Measurements from ENCODE around the gene NOS3. TPM values are rescaled to one million over a fixed set of nuclear protein-coding genes. Genes with fewer than 3 reads are reported as not detected.

The NOS3 gene
- total and polyA plus RNA-seq, 2 of the 13 experiments (the other 11 are each of a cell fraction or from before 2014, with no cell fraction given) = 3.7 to 7.5 TPM

DNA sequence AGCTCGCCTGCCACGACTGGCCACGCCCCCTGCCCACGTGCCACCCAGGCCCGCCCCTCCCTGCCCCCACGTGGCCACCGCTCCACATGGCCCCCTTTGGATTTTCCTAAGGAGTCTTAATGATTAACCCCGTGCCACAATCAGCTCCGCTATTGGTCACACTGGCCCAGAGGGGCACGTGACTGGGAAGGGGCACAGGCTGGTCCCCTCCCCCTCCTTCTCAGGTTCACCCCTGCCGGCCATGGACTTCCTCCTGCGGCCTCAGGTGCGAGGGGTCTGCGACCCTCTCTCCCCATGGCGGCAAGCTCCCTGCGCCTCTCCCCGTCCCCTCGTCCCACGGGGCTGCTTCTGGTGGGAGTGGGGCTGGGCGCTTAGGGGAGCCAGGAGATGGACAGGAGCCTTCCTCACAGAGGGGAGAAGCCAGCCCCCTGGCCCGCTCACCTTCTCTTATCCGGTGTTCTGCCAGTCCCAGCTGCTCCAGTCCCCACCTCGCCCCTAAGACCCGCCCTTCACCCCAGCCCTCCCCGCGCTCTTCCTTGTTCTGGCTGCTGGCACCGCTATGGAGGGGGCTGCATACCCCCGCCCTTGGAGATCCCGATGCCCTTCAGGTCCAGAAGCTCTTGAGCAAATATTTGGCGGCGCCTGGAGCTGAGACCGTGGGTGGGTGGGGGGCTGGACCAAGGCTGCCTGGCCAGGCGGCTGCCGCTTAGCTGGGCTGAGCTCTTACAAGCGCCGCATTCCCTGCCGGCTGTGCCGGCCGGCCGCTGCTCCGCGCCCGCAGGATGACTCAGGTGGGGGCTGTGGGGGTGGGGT lies 71.8 kb downstream of the NOS3 start (continued):
- TF ChIP-seq ZC3H13 (CRISPR knock-in tag; IDR thresholded peaks at IDR 0.05) (no peak), ZBTB3 (CRISPR knock-in tag; IDR thresholded peaks at IDR 0.05; ENCODE audit: borderline replicate concordance, low read depth) (no peak), HDAC6 (IDR thresholded peaks at IDR 0.05; ENCODE audit: low read depth, low read length) (no peak), ZNF713 (CRISPR knock-in tag; IDR thresholded peaks at IDR 0.05) (no peak), RXRB (CRISPR knock-in tag; IDR thresholded peaks at IDR 0.05; ENCODE audit: borderline replicate concordance) (no peak), MYC (CRISPR knock-in tag; IDR thresholded peaks at IDR 0.05; ENCODE audit: borderline replicate concordance) (peak; percentile 88), HMGA1 (CRISPR knock-in tag; conservative IDR thresholded peaks at IDR 0.05) (no peak), ATF6 (CRISPR knock-in tag; conservative IDR thresholded peaks at IDR 0.05) (no peak), MED13 (CRISPR knock-in tag; IDR thresholded peaks at IDR 0.05) (peak; percentile 45; the same call in 1 of the 2 replicates), ZNF180 (CRISPR knock-in tag; IDR thresholded peaks at IDR 0.05; ENCODE audit: borderline replicate concordance, low read depth) (no peak), SMARCE1 (IDR thresholded peaks at IDR 0.05; ENCODE audit: borderline replicate concordance) (no peak)
- TF ChIP-seq, protein P1, sequence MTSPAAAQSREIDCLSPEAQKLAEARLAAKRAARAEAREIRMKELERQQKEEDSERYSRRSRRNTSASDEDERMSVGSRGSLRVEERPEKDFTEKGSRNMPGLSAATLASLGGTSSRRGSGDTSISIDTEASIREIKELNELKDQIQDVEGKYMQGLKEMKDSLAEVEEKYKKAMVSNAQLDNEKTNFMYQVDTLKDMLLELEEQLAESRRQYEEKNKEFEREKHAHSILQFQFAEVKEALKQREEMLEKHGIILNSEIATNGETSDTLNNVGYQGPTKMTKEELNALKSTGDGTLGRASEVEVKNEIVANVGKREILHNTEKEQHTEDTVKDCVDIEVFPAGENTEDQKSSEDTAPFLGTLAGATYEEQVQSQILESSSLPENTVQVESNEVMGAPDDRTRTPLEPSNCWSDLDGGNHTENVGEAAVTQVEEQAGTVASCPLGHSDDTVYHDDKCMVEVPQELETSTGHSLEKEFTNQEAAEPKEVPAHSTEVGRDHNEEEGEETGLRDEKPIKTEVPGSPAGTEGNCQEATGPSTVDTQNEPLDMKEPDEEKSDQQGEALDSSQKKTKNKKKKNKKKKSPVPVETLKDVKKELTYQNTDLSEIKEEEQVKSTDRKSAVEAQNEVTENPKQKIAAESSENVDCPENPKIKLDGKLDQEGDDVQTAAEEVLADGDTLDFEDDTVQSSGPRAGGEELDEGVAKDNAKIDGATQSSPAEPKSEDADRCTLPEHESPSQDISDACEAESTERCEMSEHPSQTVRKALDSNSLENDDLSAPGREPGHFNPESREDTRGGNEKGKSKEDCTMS (CRISPR knock-in tag; conservative IDR thresholded peaks at IDR 0.05) = no peak
- TF ChIP-seq, protein P2, sequence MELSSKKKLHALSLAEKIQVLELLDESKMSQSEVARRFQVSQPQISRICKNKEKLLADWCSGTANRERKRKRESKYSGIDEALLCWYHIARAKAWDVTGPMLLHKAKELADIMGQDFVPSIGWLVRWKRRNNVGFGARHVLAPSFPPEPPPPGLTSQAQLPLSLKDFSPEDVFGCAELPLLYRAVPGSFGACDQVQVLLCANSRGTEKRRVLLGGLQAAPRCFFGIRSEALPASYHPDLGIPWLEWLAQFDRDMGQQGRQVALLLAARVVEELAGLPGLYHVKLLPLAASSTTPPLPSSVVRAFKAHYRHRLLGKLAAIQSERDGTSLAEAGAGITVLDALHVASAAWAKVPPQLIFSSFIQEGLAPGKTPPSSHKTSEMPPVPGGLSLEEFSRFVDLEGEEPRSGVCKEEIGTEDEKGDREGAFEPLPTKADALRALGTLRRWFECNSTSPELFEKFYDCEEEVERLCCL (CRISPR knock-in tag; IDR thresholded peaks at IDR 0.05; ENCODE audit: borderline replicate concordance) = no peak
- TF ChIP-seq, protein P3, sequence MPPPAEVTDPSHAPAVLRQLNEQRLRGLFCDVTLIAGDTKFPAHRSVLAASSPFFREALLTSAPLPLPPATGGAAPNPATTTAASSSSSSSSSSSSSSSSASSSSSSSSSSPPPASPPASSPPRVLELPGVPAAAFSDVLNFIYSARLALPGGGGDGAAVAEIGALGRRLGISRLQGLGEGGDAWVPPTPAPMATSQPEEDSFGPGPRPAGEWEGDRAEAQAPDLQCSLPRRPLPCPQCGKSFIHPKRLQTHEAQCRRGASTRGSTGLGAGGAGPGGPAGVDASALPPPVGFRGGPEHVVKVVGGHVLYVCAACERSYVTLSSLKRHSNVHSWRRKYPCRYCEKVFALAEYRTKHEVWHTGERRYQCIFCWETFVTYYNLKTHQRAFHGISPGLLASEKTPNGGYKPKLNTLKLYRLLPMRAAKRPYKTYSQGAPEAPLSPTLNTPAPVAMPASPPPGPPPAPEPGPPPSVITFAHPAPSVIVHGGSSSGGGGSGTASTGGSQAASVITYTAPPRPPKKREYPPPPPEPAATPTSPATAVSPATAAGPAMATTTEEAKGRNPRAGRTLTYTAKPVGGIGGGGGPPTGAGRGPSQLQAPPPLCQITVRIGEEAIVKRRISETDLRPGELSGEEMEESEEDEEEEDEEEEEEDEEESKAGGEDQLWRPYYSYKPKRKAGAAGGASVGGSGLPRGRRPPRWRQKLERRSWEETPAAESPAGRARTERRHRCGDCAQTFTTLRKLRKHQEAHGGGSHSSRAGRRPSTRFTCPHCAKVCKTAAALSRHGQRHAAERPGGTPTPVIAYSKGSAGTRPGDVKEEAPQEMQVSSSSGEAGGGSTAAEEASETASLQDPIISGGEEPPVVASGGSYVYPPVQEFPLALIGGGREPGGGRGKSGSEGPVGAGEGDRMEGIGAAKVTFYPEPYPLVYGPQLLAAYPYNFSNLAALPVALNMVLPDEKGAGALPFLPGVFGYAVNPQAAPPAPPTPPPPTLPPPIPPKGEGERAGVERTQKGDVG (CRISPR knock-in tag; IDR thresholded peaks at IDR 0.05; ENCODE audit: borderline replicate concordance) = peak; percentile 47; the same call in 1 of the 2 replicates
